ENCODE data around the gene SPATA13. TPM values are rescaled to one million over a fixed set of nuclear protein-coding genes. Genes with fewer than 3 reads are reported as not detected.

The SPATA13 gene
- polyA plus RNA-seq, 5 donors, result 11.2 to 14.2 (median 13.4) TPM

GRCh38 chr13:24220086-24220703 is 59.7 kb downstream of the SPATA13 start:
- peak; percentile 60 to 72 for DNase-seq

- DNase-seq, result no peak
Measured at GRCh38 chr13:24221007-24221406, 60.5 kb downstream of the SPATA13 start.

- DNase-seq, result no peak
Measured at GRCh38 chr13:24222756-24223155, 62.2 kb downstream of the SPATA13 start.

GRCh38 chr13:24223341-24224231 is 63.1 kb downstream of the SPATA13 start:
- no peak for DNase-seq

- no peak for DNase-seq
Measured at GRCh38 chr13:24224232-24224680, 63.7 kb downstream of the SPATA13 start.

- no peak for DNase-seq
Measured at GRCh38 chr13:24225062-24225461, 64.5 kb downstream of the SPATA13 start.

- DNase-seq, result no peak
Measured at GRCh38 chr13:24225930-24226329, 65.4 kb downstream of the SPATA13 start.

- no peak for DNase-seq
Measured at GRCh38 chr13:24226762-24227161, 66.2 kb downstream of the SPATA13 start.

GRCh38 chr13:24228852-24229458 is 68.4 kb downstream of the SPATA13 start:
- DNase-seq, result peak in 1 of 2 donors; percentile 53

GRCh38 chr13:24230428-24231072 is 70.0 kb downstream of the SPATA13 start:
- DNase-seq, result no peak

- DNase-seq, result no peak
Measured at GRCh38 chr13:24231377-24231776, 70.9 kb downstream of the SPATA13 start.

GRCh38 chr13:24232037-24232436 is 71.5 kb downstream of the SPATA13 start:
- no peak for DNase-seq

GRCh38 chr13:24232474-24232873 is 72.0 kb downstream of the SPATA13 start:
- DNase-seq, result no peak

GRCh38 chr13:24233351-24233901 is 72.9 kb downstream of the SPATA13 start:
- peak; percentile 83 for DNase-seq

- DNase-seq, result no peak
Measured at GRCh38 chr13:24234200-24234915, 73.8 kb downstream of the SPATA13 start.

GRCh38 chr13:24237356-24237755 is 76.8 kb downstream of the SPATA13 start:
- no peak for DNase-seq

GRCh38 chr13:24241336-24241735 is 80.8 kb downstream of the SPATA13 start:
- DNase-seq, result no peak

- no peak for DNase-seq
Measured at GRCh38 chr13:24242100-24242499, 81.6 kb downstream of the SPATA13 start.

GRCh38 chr13:24243302-24243701 is 82.8 kb downstream of the SPATA13 start:
- DNase-seq, result no peak

GRCh38 chr13:24244802-24245201 is 84.3 kb downstream of the SPATA13 start:
- DNase-seq, result no peak

- DNase-seq, result no peak
Measured at GRCh38 chr13:24247016-24247415, 86.5 kb downstream of the SPATA13 start.

Data from right lung (tissue), 5 donors.